Tibial nerve (tissue), 4 donors: ENCODE measurements around the gene RGS6. TPM values are rescaled to one million over a fixed set of nuclear protein-coding genes. Genes with fewer than 3 reads are reported as not detected.
A peak's percentile ranks its signal among the peaks of the same experiment; 100 is the strongest.

Source experiments
- DNase-seq, 2 donors: peaks; one replicate each; pipeline ENCODE4 v3.0.0-alpha.2; 2019; ENCODE audit warnings: low spot score in 2 of 2
- H3K27ac ChIP-seq, 4 donors: fragments of 200-600 bp; sonication (generic) in 3 of 4; one replicate each; pipeline ENCODE4 v1.5.1; 2017 to 2019; ENCODE audit warnings: mild to moderate bottlenecking in 1 of 4
- H3K27me3 ChIP-seq, 2 donors: fragments of 200-600 bp; sonication (generic) in 1 of 2; one replicate each; pipeline versions ENCODE4 v1.5.1 to v1.6.0; 2017 to 2019
- H3K36me3 ChIP-seq, 3 donors: fragments of 200-600 bp; sonication (generic); one replicate each; pipeline ENCODE4 v1.5.1; 2018 to 2019
- H3K4me1 ChIP-seq, 4 donors: fragments of 200-600 bp; sonication (generic) in 3 of 4; one replicate each; pipeline ENCODE4 v1.5.1; 2017 to 2019
- H3K4me3 ChIP-seq, 4 donors: fragments of 200-600 bp; sonication (generic) in 3 of 4; one replicate each; pipeline ENCODE4 v1.5.1; 2017 to 2019; ENCODE audit warnings: mild to moderate bottlenecking in 1 of 4, moderate library complexity in 1 of 4
- H3K9me3 ChIP-seq, 4 donors: fragments of 200-600 bp; sonication (generic) in 3 of 4; one replicate each; pipeline ENCODE4 v1.5.1; 2017 to 2019
- CTCF ChIP-seq, 5 experiments: fragments of 200-600 bp in 3 of 5; fragments of 450-650 bp in 2 of 5; sonication (generic) in 3 of 5; IDR thresholded peaks; one replicate each; pipeline ENCODE4 v1.5.1; 2016 to 2019; ENCODE audit warnings: antibody characterized with exemption in 5 of 5, mild to moderate bottlenecking in 3 of 5, moderate library complexity in 2 of 5
- EP300 ChIP-seq, 2 donors: sonication (generic); formaldehyde crosslinking; IDR thresholded peaks; one replicate each; pipeline ENCODE4 v1.6.1; 2017; ENCODE audit warnings: antibody characterized with exemption in 2 of 2, mild to moderate bottlenecking in 1 of 2
- POLR2A ChIP-seq, 2 donors: fragments of 450-650 bp; IDR thresholded peaks; one replicate each; pipeline ENCODE4 v1.6.1; 2017; ENCODE audit warnings: antibody characterized with exemption in 2 of 2, mild to moderate bottlenecking in 2 of 2, moderate library complexity in 2 of 2
- WGBS, 2 donors: methylation state at CpG; one replicate each; pipeline ENCODE4 v1.1.5; 2018; 5-methylcytosine and 5-hydroxymethylcytosine counted together
- total RNA-seq, 4 donors: library from RNA; depleted of rRNA; stranded (reverse); fragments of >200 nt; gene quantifications; one replicate each; pipeline ENCODE4 v1.1.0, GENCODE V29; 2016

RGS6 gene
- total RNA-seq, 4 donors from 2014 or later: 43.5 to 67.2 (median 54.7) TPM

DNA sequence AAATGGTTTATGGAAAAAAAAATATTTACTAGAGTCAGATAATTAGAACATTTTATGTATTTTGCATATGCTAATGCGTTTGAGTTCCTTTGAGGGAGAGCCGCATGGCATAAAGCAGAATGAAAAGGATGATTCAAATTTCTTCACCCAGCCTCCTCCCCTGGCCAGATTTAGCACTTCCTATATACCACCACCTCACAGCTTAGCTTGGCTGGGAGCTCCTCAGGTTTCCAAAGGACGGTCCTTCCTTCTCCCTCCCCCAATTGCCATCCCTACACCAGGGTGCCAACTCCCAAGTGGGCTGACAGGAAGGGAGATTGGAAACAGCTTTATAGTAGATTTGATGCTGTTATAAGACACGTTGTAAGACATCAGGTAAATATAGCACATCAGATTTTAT, 157.4 kb downstream of the RGS6 start:
- no peak overlapping the region for H3K27ac ChIP-seq
- no peak for TF ChIP-seq EP300 (IDR thresholded peaks at IDR 0.05)
- no peak for TF ChIP-seq CTCF (IDR thresholded peaks at IDR 0.05)
- no peak for TF ChIP-seq POLR2A (IDR thresholded peaks at IDR 0.05)
- no peak overlapping the region for H3K4me3 ChIP-seq
- no peak for DNase-seq
- no peaks in the 10 kb centered on the region for H3K27me3 ChIP-seq
- no peaks in the 10 kb centered on the region for H3K9me3 ChIP-seq
- H3K36me3 ChIP-seq: no peaks in the 10 kb centered on the region
- no peaks in the 10 kb centered on the region for H3K4me1 ChIP-seq
- WGBS, 2 donors: 57 to 61% methylated on average over 4 of the region's 4 CpGs

GRCh38 chr14:72094844-72095582, 162.8 kb downstream of the RGS6 start:
- Histone ChIP-seq H3K9me3 (no peaks in the 10 kb centered on the region), H3K4me3 (no peak overlapping the region), H3K27me3 (no peaks in the 10 kb centered on the region), H3K27ac (no peak overlapping the region), H3K36me3 (no peaks in the 10 kb centered on the region), H3K4me1 (peaks cover 0 to 21% (median 4%) of the 10 kb centered on the region in 4 donors)
- DNase-seq: no peak
- TF ChIP-seq POLR2A (IDR thresholded peaks at IDR 0.05) (no peak), EP300 (IDR thresholded peaks at IDR 0.05) (no peak), CTCF (IDR thresholded peaks at IDR 0.05) (no peak)
- 76 to 84% methylated on average over 6 of the region's 6 CpGs for WGBS, 2 donors

DNA sequence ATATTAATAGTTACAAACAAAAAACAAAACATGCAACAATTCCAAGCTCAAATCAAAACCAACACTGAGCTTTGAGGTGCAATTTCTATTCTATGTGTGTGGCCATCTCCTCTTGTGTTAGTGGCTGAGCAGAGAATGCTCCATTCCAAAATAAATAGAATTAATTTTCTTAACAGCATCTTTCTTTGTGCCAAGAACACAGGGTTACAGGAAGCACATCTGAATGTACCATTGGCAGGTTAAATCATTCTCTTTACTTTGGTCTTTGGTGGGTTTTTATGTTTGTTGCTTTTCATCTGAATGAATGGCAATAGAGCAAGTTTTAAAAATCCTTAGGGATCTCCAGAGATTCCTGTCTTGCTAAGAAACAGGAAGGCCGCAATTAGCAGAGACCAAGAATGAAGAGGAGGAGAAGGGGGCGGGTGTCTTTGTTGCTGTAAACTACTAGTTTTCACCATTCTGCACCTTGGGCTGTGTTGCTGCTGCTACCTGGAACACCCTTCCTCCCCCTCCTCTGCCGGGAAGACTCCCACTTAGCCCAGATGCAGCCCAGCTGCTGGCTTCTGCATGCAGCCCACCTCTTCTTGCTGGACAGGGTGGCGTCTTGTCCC, 165.0 kb downstream of the RGS6 start:
- Histone ChIP-seq H3K4me3 (no peak overlapping the region), H3K27ac (peak overlapping the region in 2 of 4 donors; percentile 55 to 70), H3K27me3 (no peaks in the 10 kb centered on the region), H3K4me1 (peaks cover 0 to 21% (median 4%) of the 10 kb centered on the region in 4 donors), H3K36me3 (no peaks in the 10 kb centered on the region), H3K9me3 (no peaks in the 10 kb centered on the region)
- TF ChIP-seq CTCF (IDR thresholded peaks at IDR 0.05): no peak
- TF ChIP-seq POLR2A (IDR thresholded peaks at IDR 0.05): no peak
- TF ChIP-seq EP300 (IDR thresholded peaks at IDR 0.05): peak in 1 of 2 donors; percentile 59
- WGBS, 2 donors: 43 to 45% methylated on average over 4 of the region's 4 CpGs
- DNase-seq: peak in 1 of 2 donors; percentile 18

DNA sequence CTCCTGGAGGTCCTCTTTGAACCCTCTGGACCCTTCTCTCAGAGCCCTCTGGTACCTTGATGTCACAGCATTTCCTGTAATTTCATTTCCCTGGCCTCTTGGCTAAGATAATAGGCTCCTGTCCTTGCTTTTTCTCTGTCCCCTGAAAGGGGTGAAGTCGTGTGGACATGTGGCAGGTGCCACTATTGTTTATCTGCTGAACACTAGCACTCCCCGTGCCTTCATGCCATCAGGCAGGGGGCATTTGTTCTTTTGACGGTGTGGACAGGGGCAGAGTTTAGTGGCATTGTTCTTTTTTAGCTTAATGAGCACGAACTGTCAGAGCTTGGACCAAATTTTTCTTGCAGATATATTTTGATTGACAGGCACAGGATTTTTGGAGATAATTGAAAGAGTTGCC, 166.0 kb downstream of the RGS6 start:
- Histone ChIP-seq H3K4me1 (peaks cover 0 to 24% (median 4%) of the 10 kb centered on the region in 4 donors), H3K9me3 (no peaks in the 10 kb centered on the region), H3K27ac (peak overlapping the region in 2 of 4 donors; percentile 5 to 70), H3K27me3 (no peaks in the 10 kb centered on the region), H3K4me3 (no peak overlapping the region), H3K36me3 (no peaks in the 10 kb centered on the region)
- DNase-seq: no peak
- TF ChIP-seq CTCF (IDR thresholded peaks at IDR 0.05): no peak
- WGBS, 2 donors: 56 to 60% methylated on average over 4 of the region's 4 CpGs

GRCh38 chr14:72099566-72099965, 167.3 kb downstream of the RGS6 start:
- Histone ChIP-seq H3K27ac (peak overlapping the region in 2 of 4 donors; percentile 15 to 28), H3K36me3 (no peaks in the 10 kb centered on the region), H3K4me3 (no peak overlapping the region), H3K9me3 (no peaks in the 10 kb centered on the region), H3K4me1 (peaks cover 0 to 24% (median 4%) of the 10 kb centered on the region in 4 donors), H3K27me3 (no peaks in the 10 kb centered on the region)
- TF ChIP-seq EP300 (IDR thresholded peaks at IDR 0.05) (no peak), POLR2A (IDR thresholded peaks at IDR 0.05) (no peak), CTCF (IDR thresholded peaks at IDR 0.05) (no peak)
- no peak for DNase-seq
- 66 to 86% methylated on average over 3 of the region's 3 CpGs for WGBS, 2 donors
